ENCODE data around the gene PPOX.
A peak's percentile ranks its signal among the peaks of the same experiment; 100 is the strongest.

PPOX gene

GRCh38 chr1:161165742-161166668, at the start of gene PPOX:
Gene PPOX (plus strand): TSS chr1:161166426. CDS start chr1:161166848, 422 bp downstream.
- FAIRE-seq: no peak
- DNase-seq (ENCODE audit: insufficient read length, low spot score): peak; percentile 87

GRCh38 chr1:161117759-161118581, 48.3 kb upstream of the PPOX start, which contains the start of the genes NIT1 and PFDN2:
Gene NIT1 (plus strand): TSS chr1:161118105. CDS start chr1:161118177, 72 bp downstream.
Gene PFDN2 (minus strand): TSS chr1:161118037. CDS start chr1:161118026, 11 bp downstream.
- FAIRE-seq: peak; percentile 40

GRCh38 chr1:161119092-161119903, 46.9 kb upstream of the PPOX start:
- FAIRE-seq: no peak
- DNase-seq (ENCODE audit: insufficient read length, low spot score): peak; percentile 19

More at GRCh38 chr1:161117759-161118581, 48.3 kb upstream of the PPOX start, which contains the start of the genes NIT1 and PFDN2:
- peak; percentile 81 for DNase-seq (ENCODE audit: insufficient read length, low spot score)

GRCh38 chr1:161121042-161121650, 45.1 kb upstream of the PPOX start:
- DNase-seq (ENCODE audit: insufficient read length, low spot score): no peak
- no peak for FAIRE-seq

GRCh38 chr1:161121834-161122233, 44.4 kb upstream of the PPOX start:
- no peak for FAIRE-seq
- no peak for DNase-seq (ENCODE audit: insufficient read length, low spot score)

- FAIRE-seq: no peak
Observed at GRCh38 chr1:161122967-161123366, 43.3 kb upstream of the PPOX start.

GRCh38 chr1:161127649-161128048, 38.6 kb upstream of the PPOX start:
- DNase-seq (ENCODE audit: insufficient read length, low spot score): no peak
- no peak for FAIRE-seq

More at GRCh38 chr1:161122967-161123366, 43.3 kb upstream of the PPOX start:
- no peak for DNase-seq (ENCODE audit: insufficient read length, low spot score)

GRCh38 chr1:161128591-161129420, 37.4 kb upstream of the PPOX start:
- no peak for FAIRE-seq

GRCh38 chr1:161130266-161130665, 36.0 kb upstream of the PPOX start:
- FAIRE-seq (no peak), DNase-seq (ENCODE audit: insufficient read length, low spot score) (no peak)

More at GRCh38 chr1:161128591-161129420, 37.4 kb upstream of the PPOX start:
- DNase-seq (ENCODE audit: insufficient read length, low spot score): no peak

GRCh38 chr1:161131523-161132409, 34.5 kb upstream of the PPOX start:
- DNase-seq (ENCODE audit: insufficient read length, low spot score): no peak
- no peak for FAIRE-seq

GRCh38 chr1:161132410-161133219, 33.6 kb upstream of the PPOX start, which contains the start of gene DEDD:
Gene DEDD (minus strand): TSS chr1:161132667. CDS start chr1:161124462, 8,205 bp downstream.
- FAIRE-seq (no peak), DNase-seq (ENCODE audit: insufficient read length, low spot score) (peak; percentile 79)

GRCh38 chr1:161133220-161133740, 32.9 kb upstream of the PPOX start:
- DNase-seq (ENCODE audit: insufficient read length, low spot score): no peak
- no peak for FAIRE-seq

GRCh38 chr1:161137881-161138280, 28.3 kb upstream of the PPOX start:
- no peak for DNase-seq (ENCODE audit: insufficient read length, low spot score)
- FAIRE-seq: no peak

- DNase-seq (ENCODE audit: insufficient read length, low spot score) (no peak), FAIRE-seq (no peak)
Observed at GRCh38 chr1:161138431-161138830, 27.8 kb upstream of the PPOX start.

GRCh38 chr1:161139766-161140165, 26.5 kb upstream of the PPOX start:
- FAIRE-seq: no peak
- no peak for DNase-seq (ENCODE audit: insufficient read length, low spot score)

GRCh38 chr1:161140755-161141400, 25.3 kb upstream of the PPOX start:
- FAIRE-seq: no peak
- no peak for DNase-seq (ENCODE audit: insufficient read length, low spot score)
